Dendritic cell treated with granulocyte-macrophage colony-stimulating factor and Interleukin-4, amounts not matched to agents 40 ng/mL and 50 ng/mL, for 4 days (primary cell): Measurements from ENCODE around the gene RIN3.
A peak's percentile ranks its signal among the peaks of the same experiment; 100 is the strongest.
"Not testable (repeated sequence)": the region's sequence is repeated elsewhere in the genome, so short reads cannot be mapped to it uniquely, and the experiment has no call there.

ENCODE experiments used
- H3K27ac Mint-ChIP-seq: one replicate; pipeline ENCODE4 v1.8.0; 2022; ENCODE audit warnings: mild to moderate bottlenecking, mixed read lengths
- H3K27me3 Mint-ChIP-seq: one replicate; pipeline ENCODE4 v1.8.0; 2022; ENCODE audit warnings: mild to moderate bottlenecking, mixed read lengths
- H3K36me3 Mint-ChIP-seq: one replicate; pipeline ENCODE4 v1.8.0; 2022; ENCODE audit warnings: low read depth, mixed read lengths
- H3K4me1 Mint-ChIP-seq: one replicate; pipeline ENCODE4 v1.8.0; 2022; ENCODE audit warnings: low read depth, mixed read lengths
- H3K4me3 Mint-ChIP-seq: one replicate; pipeline ENCODE4 v1.8.0; 2022; ENCODE audit warnings: mild to moderate bottlenecking, moderate library complexity, mixed read lengths
- H3K9me3 Mint-ChIP-seq: one replicate; pipeline ENCODE4 v1.8.0; 2022; ENCODE audit warnings: mixed read lengths
- intact Hi-C: fragments of 100-400 bp; cut with micrococcal nuclease; formaldehyde crosslinking; loops from one replicate; pipeline ENCODE4 v1.15.0; 2022

RIN3 gene

DNA sequence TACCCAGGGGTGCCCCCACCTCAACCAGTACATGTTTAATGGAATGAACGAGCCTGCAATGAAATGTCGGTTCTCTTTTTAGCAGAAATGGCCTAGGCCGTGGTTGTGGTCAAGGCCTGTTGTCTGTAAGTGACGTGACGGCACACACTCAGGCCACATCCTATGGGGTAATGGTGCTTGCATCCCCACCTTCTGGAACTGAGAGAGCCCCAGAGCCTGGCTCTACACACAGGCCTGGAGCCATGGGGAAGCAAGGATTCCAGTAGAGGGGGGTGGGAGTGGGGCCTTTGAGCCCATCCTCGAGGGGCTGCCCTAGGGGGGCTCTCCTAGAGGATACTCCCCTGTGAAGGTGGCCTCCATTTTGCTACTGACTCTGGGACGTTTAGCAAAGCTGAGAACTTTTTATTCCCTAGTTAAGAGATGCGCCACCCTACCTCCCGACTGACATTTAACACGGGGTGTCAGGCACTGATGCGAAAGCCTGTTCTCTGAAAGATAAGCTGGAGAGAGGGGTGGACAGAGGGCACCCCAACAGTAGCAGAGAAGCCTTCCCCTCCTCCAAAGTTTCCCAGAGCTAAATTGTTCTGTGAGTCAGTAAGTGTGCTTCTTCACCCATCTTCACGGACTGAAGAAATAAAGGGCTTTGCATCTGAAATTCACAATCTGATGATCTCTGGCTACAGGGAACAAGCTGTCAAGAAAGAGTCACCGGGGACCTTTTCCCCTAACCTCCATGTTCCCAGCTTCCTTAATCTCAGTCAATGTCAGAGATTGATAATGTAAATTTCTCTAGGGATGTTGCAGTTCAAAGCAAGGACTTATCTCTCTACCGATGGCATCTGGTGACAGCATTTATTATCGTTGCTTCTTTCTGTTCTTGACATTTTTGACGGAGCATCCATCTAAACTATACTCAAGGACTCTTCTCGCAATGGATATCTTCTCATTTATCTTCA lies 6.8 kb downstream of the RIN3 start:
- H3K4me3 Mint-ChIP-seq, result no peak overlapping the region
- intact Hi-C loops, result no loop called here
- peak overlapping the region; percentile 75 for H3K27ac Mint-ChIP-seq
- H3K4me1 Mint-ChIP-seq, result peaks cover 98% of the 10 kb centered on the region
- H3K9me3 Mint-ChIP-seq, result no peaks in the 10 kb centered on the region
- peaks cover 65% of the 10 kb centered on the region for H3K36me3 Mint-ChIP-seq
- H3K27me3 Mint-ChIP-seq, result no peaks in the 10 kb centered on the region

- intact Hi-C loops, result no loop called here
- Mint-ChIP-seq H3K27ac (no peak overlapping the region), H3K4me3 (no peak overlapping the region), H3K9me3 (no peaks in the 10 kb centered on the region), H3K36me3 (peaks cover 72% of the 10 kb centered on the region), H3K4me1 (peaks cover 95% of the 10 kb centered on the region), H3K27me3 (no peaks in the 10 kb centered on the region)
These were observed 7.5 kb downstream of the RIN3 start for GRCh38 chr14:92521058-92521415.

DNA sequence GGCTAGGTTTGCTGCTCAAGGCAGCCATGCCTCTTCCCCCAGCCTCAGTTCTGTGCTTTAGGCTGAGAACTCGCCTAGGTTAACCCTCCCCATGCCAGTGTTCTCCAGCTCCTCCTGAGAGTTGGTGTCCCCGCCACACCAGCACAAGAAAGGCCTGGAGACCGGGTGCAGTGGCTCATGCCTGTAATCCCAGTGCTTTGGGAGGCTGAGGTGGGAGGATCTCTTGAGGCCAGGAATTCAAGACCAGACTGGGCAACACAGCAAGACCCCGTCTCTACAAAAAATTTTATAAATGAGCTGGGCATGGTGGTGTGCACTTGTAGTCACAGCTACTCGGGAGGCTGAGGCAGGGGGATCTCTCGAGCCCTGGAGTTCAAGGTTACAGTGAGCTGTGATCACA lies 10.2 kb downstream of the RIN3 start:
- Mint-ChIP-seq H3K27ac (peak overlapping the region; percentile 66), H3K4me1 (peaks cover 89% of the 10 kb centered on the region), H3K9me3 (no peaks in the 10 kb centered on the region), H3K36me3 (peaks cover 70% of the 10 kb centered on the region), H3K27me3 (no peaks in the 10 kb centered on the region), H3K4me3 (no peak overlapping the region)
- intact Hi-C loops, result no loop called here

GRCh38 chr14:92524602-92525185 lies 11.1 kb downstream of the RIN3 start:
- intact Hi-C loops, result no loop called here

DNA sequence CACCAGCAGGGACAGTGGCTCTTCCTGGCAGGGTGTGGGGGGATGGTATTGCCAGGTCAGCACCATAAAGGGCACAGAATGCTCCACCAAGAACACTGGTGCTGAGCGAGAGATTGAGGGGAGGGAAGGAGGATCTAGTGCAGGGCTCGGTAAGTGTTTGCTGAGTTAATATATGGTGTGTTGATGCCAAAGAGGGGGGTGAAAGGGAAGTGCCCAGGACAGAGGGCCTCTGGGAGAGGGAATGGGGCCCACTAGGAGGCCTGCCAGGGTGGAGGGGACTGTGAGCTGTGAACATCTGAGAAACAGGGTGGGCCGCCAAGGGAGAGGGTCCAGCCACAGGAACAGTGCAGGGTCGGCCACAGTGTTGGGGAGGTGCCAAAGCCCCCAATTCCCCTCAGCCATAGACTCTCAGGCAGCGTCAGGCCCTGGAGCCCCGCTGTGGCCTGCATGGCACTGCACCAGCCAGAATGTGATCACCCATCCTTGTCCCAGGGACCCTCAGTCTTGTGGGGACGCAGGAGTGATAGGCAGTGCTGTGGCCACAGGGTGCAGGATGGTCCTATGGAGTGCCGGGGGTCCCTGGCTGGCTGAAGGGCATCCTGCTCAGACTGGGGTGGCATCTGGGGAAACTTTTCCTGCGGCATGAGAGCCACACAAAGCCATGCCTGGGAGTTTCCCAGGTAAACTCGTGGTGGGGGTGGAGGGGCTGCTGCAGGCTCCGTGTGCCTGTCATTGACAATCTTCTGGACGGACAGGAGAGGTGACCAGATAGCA lies 11.9 kb downstream of the RIN3 start:
- peaks cover 82% of the 10 kb centered on the region for H3K4me1 Mint-ChIP-seq
- H3K9me3 Mint-ChIP-seq, result no peaks in the 10 kb centered on the region
- peaks cover 70% of the 10 kb centered on the region for H3K36me3 Mint-ChIP-seq
- intact Hi-C loops, result no loop called here
- H3K27ac Mint-ChIP-seq, result peak overlapping the region; percentile 66
- no peak overlapping the region for H3K4me3 Mint-ChIP-seq
- H3K27me3 Mint-ChIP-seq, result no peaks in the 10 kb centered on the region

More at GRCh38 chr14:92524602-92525185, 11.1 kb downstream of the RIN3 start:
- H3K4me1 Mint-ChIP-seq, result peaks cover 82% of the 10 kb centered on the region
- H3K36me3 Mint-ChIP-seq, result peaks cover 70% of the 10 kb centered on the region
- no peaks in the 10 kb centered on the region for H3K9me3 Mint-ChIP-seq
- no peaks in the 10 kb centered on the region for H3K27me3 Mint-ChIP-seq
- peak overlapping the region; percentile 66 for H3K27ac Mint-ChIP-seq
- H3K4me3 Mint-ChIP-seq, result no peak overlapping the region

GRCh38 chr14:92527721-92528120 lies 14.1 kb downstream of the RIN3 start:
- intact Hi-C loops, result no loop called here
- H3K36me3 Mint-ChIP-seq, result peaks cover 63% of the 10 kb centered on the region
- no peaks in the 10 kb centered on the region for H3K9me3 Mint-ChIP-seq
- H3K27me3 Mint-ChIP-seq, result no peaks in the 10 kb centered on the region
- H3K27ac Mint-ChIP-seq, result peak overlapping the region; percentile 46
- peaks cover 82% of the 10 kb centered on the region for H3K4me1 Mint-ChIP-seq
- H3K4me3 Mint-ChIP-seq, result no peak overlapping the region

- H3K36me3 Mint-ChIP-seq, result peaks cover 69% of the 10 kb centered on the region
- no peak overlapping the region for H3K4me3 Mint-ChIP-seq
- no peaks in the 10 kb centered on the region for H3K27me3 Mint-ChIP-seq
- peak overlapping the region; percentile 46 for H3K27ac Mint-ChIP-seq
- H3K4me1 Mint-ChIP-seq, result peaks cover 81% of the 10 kb centered on the region
- no peaks in the 10 kb centered on the region for H3K9me3 Mint-ChIP-seq
- intact Hi-C loops, result no loop called here
These were observed 15.0 kb downstream of the RIN3 start for GRCh38 chr14:92528486-92529100.

DNA sequence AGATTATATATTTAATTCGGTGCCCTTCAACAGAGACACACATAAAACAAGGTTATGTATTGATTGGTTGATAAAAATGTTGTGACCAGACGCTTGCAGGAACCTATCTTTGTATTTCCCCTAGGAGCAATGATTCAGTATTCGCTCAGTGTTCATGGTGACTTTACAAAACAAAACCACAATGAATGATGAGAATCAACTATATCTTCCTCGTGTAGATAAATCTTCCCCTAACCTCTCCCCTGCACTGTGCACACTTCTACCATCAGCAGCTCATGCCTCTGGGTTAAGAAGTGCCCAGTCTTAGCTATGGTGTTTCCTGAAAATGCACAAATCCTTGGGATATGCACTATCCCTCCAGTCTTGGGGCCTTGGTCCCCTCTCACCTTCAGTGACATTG lies 16.3 kb downstream of the RIN3 start:
- no peaks in the 10 kb centered on the region for H3K27me3 Mint-ChIP-seq
- no peak overlapping the region for H3K4me3 Mint-ChIP-seq
- peaks cover 76% of the 10 kb centered on the region for H3K4me1 Mint-ChIP-seq
- H3K27ac Mint-ChIP-seq, result no peak overlapping the region
- H3K9me3 Mint-ChIP-seq, result no peaks in the 10 kb centered on the region
- intact Hi-C loops, result no loop called here
- H3K36me3 Mint-ChIP-seq, result peaks cover 75% of the 10 kb centered on the region

- H3K4me3 Mint-ChIP-seq, result no peak overlapping the region
- intact Hi-C loops, result no loop called here
These were observed 17.7 kb downstream of the RIN3 start for GRCh38 chr14:92531106-92531873.

GRCh38 chr14:92532490-92533163 lies 19.0 kb downstream of the RIN3 start:
- no peak overlapping the region for H3K4me3 Mint-ChIP-seq
- H3K9me3 Mint-ChIP-seq, result no peaks in the 10 kb centered on the region
- intact Hi-C loops, result no loop called here
- no peak overlapping the region for H3K27ac Mint-ChIP-seq
- peaks cover 69% of the 10 kb centered on the region for H3K4me1 Mint-ChIP-seq
- H3K27me3 Mint-ChIP-seq, result no peaks in the 10 kb centered on the region
- H3K36me3 Mint-ChIP-seq, result peaks cover 66% of the 10 kb centered on the region

More at GRCh38 chr14:92531106-92531873, 17.7 kb downstream of the RIN3 start:
- H3K4me1 Mint-ChIP-seq, result peaks cover 78% of the 10 kb centered on the region
- H3K36me3 Mint-ChIP-seq, result peaks cover 75% of the 10 kb centered on the region
- H3K9me3 Mint-ChIP-seq, result no peaks in the 10 kb centered on the region
- H3K27me3 Mint-ChIP-seq, result no peaks in the 10 kb centered on the region
- H3K27ac Mint-ChIP-seq, result peak overlapping the region; percentile 56

- H3K9me3 Mint-ChIP-seq, result no peaks in the 10 kb centered on the region
- no peak overlapping the region for H3K27ac Mint-ChIP-seq
- no peaks in the 10 kb centered on the region for H3K27me3 Mint-ChIP-seq
- peaks cover 65% of the 10 kb centered on the region for H3K4me1 Mint-ChIP-seq
- intact Hi-C loops, result no loop called here
- peaks cover 41% of the 10 kb centered on the region for H3K36me3 Mint-ChIP-seq
- no peak overlapping the region for H3K4me3 Mint-ChIP-seq
These were observed 21.5 kb downstream of the RIN3 start for GRCh38 chr14:92534932-92535643.

DNA sequence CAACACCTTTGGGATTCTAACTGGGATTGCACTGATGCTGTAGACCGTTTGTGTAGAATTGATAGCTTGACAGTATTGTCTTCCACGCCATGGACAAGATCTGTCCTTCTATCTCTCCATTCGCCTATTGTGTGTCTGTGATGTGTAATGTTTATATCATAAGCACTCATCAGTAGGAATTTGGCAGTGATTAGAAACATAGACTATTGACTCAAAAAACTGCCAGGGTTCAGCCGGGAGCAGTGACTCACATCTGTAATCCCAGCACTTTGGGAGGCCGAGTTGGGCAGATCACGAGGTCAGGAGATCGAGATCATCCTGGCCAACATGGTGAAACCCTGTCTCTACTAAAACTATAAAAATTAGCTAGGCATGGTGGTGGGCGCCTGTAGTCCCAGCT lies 22.6 kb downstream of the RIN3 start:
- H3K27ac Mint-ChIP-seq, intact Hi-C loops, H3K4me3 Mint-ChIP-seq, H3K27me3 Mint-ChIP-seq, H3K9me3 Mint-ChIP-seq: not testable (repeated sequence)
- Mint-ChIP-seq H3K36me3 (peaks cover 35% of the 10 kb centered on the region), H3K4me1 (peaks cover 64% of the 10 kb centered on the region)
